ENCODE data around the gene TMEM255B. TPM values are rescaled to one million over a fixed set of nuclear protein-coding genes. Genes with fewer than 3 reads are reported as not detected.

Gene TMEM255B
- total RNA-seq, 4 donors from 2014 or later, result 1.8 to 17.3 (median 3.5) TPM; not detected in 1

DNA sequence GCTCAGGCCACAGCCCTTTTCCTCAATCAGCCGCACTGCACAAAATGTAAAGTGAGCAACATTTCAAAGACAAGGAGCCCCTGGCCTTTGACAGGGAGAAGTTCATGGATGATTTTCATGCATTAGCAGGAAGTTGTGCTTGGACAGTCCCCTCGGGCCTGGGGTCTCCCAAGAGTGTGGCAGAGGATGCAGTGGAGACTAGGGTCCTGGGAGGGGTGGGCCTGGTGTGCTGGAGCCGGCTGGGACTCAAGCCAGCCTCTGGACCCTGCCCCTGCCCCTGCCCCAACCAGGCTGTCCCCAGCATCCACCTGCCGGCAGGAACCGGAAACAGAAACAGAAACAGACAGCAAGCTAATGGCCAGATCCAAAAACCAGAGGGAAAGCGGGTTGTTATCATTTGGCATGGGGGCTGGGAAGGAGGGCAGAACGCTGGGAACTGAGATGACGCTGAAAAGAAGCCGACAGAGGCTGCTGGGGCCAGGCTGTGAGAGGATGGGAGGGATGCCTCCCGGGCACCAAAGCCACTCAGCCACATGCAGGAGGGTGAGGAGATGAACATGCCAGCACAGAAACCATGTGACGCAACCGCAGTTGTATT lies 102.5 kb downstream of the TMEM255B start:
- Histone ChIP-seq H3K36me3 (no peaks in the 10 kb centered on the region), H3K4me3 (peak overlapping the region in 2 of 4 donors; percentile 11 to 27), H3K27me3 (no peaks in the 10 kb centered on the region), H3K27ac (peak overlapping the region in 3 of 4 donors; percentile 71 to 93 (median 89)), H3K9me3 (no peaks in the 10 kb centered on the region), H3K4me1 (peaks cover 7 to 55% (median 14%) of the 10 kb centered on the region in 4 donors)
- TF ChIP-seq POLR2A (IDR thresholded peaks at IDR 0.05), result no peak
- TF ChIP-seq, protein P1, sequence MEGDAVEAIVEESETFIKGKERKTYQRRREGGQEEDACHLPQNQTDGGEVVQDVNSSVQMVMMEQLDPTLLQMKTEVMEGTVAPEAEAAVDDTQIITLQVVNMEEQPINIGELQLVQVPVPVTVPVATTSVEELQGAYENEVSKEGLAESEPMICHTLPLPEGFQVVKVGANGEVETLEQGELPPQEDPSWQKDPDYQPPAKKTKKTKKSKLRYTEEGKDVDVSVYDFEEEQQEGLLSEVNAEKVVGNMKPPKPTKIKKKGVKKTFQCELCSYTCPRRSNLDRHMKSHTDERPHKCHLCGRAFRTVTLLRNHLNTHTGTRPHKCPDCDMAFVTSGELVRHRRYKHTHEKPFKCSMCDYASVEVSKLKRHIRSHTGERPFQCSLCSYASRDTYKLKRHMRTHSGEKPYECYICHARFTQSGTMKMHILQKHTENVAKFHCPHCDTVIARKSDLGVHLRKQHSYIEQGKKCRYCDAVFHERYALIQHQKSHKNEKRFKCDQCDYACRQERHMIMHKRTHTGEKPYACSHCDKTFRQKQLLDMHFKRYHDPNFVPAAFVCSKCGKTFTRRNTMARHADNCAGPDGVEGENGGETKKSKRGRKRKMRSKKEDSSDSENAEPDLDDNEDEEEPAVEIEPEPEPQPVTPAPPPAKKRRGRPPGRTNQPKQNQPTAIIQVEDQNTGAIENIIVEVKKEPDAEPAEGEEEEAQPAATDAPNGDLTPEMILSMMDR (IDR thresholded peaks at IDR 0.05), result peak in 1 of 6 experiments; percentile 10
- peak in 1 of 3 donors; percentile 50 for DNase-seq

DNA sequence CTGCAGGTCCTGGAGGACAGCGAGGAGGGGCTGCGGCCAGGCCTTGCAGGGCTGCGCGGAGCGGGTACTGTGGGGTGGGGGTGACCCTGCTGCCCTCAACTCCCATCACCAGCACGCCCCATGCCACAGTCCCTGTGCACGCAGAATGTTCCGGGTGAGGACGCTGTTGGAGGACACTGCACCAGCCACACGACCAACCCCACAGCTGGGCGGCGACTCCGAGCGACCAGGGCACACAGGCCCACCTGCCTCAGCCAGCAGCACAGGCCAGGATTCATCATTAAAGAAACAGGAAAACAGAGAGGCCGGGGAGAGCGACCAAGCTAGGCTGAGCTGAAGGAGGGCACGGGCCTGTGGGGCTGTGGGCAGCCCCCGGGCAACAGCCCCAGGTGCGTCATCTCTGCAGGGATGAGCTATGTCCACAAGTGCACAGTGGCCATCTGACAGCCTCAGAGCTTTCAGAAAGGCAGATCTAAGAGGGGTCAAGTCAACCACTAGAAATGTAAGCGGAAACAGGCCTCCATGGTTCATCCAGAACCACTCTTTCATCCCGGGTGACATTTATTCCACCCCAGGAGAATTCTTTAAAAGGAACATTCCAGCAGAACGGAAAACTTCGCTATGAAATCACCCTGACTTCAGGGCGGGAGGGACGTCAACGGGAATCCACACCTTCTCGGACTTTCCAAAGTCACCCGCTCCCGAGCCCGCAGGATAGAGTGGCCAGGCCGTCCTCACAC lies 103.3 kb downstream of the TMEM255B start:
- no peaks in the 10 kb centered on the region for H3K27me3 ChIP-seq
- TF ChIP-seq POLR2A (IDR thresholded peaks at IDR 0.05), result no peak
- TF ChIP-seq, protein P1 (IDR thresholded peaks at IDR 0.05), result peak in 1 of 6 experiments; percentile 21
- peak in 1 of 3 donors; percentile 59 for DNase-seq
- no peaks in the 10 kb centered on the region for H3K9me3 ChIP-seq
- H3K4me1 ChIP-seq, result peaks cover 7 to 46% (median 14%) of the 10 kb centered on the region in 4 donors
- no peaks in the 10 kb centered on the region for H3K36me3 ChIP-seq
- H3K27ac ChIP-seq, result peak overlapping the region; percentile 67 to 93 (median 84)
- peak overlapping the region; percentile 58 to 86 (median 62) for H3K4me3 ChIP-seq

GRCh38 chr13:113862931-113863523 lies 104.0 kb downstream of the TMEM255B start:
- H3K9me3 ChIP-seq, result no peaks in the 10 kb centered on the region
- H3K4me1 ChIP-seq, result peaks cover 7 to 40% (median 14%) of the 10 kb centered on the region in 4 donors
- H3K27me3 ChIP-seq, result no peaks in the 10 kb centered on the region
- peak in 2 of 3 donors; percentile 61 to 77 for DNase-seq
- H3K27ac ChIP-seq, result peak overlapping the region; percentile 67 to 93 (median 84)
- H3K4me3 ChIP-seq, result peak overlapping the region; percentile 58 to 86 (median 62)
- TF ChIP-seq POLR2A (IDR thresholded peaks at IDR 0.05), result peak in 1 of 2 donors; percentile 29
- TF ChIP-seq, protein P1 (IDR thresholded peaks at IDR 0.05), result no peak
- H3K36me3 ChIP-seq, result no peaks in the 10 kb centered on the region

- peak within 1 kb of the TSS; percentile 67 to 93 (median 84) for H3K27ac ChIP-seq
- H3K4me3 ChIP-seq, result peak within 1 kb of the TSS; percentile 58 to 86 (median 62)
- TF ChIP-seq POLR2A (IDR thresholded peaks at IDR 0.05), result peak in 1 of 2 donors; percentile 66
- TF ChIP-seq, protein P1 (IDR thresholded peaks at IDR 0.05), result peak in 3 of 6 experiments; percentile 13 to 33 (median 21)
- peak in 2 of 3 donors; percentile 81 to 87 for DNase-seq
- H3K9me3 ChIP-seq, result no peaks in the 10 kb centered on the region
- H3K4me1 ChIP-seq, result peaks cover 7 to 40% (median 14%) of the 10 kb centered on the region in 4 donors
- H3K36me3 ChIP-seq, result no peaks in the 10 kb centered on the region
- no peaks in the 10 kb centered on the region for H3K27me3 ChIP-seq
Measured at GRCh38 chr13:113863524-113864272, 104.7 kb downstream of the TMEM255B start, which contains the start of gene GAS6. TSS of gene GAS6 (minus strand) at chr13:113864076. CDS start at chr13:113863920, 156 bp downstream.

All from Peyer's patch (tissue), 4 donors.